Sciatic nerve (tissue), 2 donors: Measurements from ENCODE around the gene CARD6. TPM values are rescaled to one million over a fixed set of nuclear protein-coding genes. Genes with fewer than 3 reads are reported as not detected.
A peak's percentile ranks its signal among the peaks of the same experiment; 100 is the strongest.

Experiments used
- ATAC-seq: fragments of 200-7000 bp; cut with Tn5 transposase; one replicate; pipeline ENCODE4 v1.9.1; 2020; ENCODE audit warnings: mild to moderate bottlenecking, moderate library complexity
- DNase-seq: peaks from one replicate; pipeline ENCODE4 v3.0.0-alpha.2; 2020; ENCODE audit warnings: low spot score
- intact Hi-C: fragments of 100-400 bp; cut with DNase I; formaldehyde crosslinking; loops from one replicate; pipeline ENCODE4 v1.14.2; 2022
- total RNA-seq: library from RNA; stranded (reverse); fragmentation: NEBNext Ultra II Directional; extraction: Animal tissue kit (Norgen Biotek cat#: 25700); gene quantifications from one replicate; pipeline ENCODE4 v1.2.1, GENCODE V29; 2021
- donor health status: DM: no; HTN: no; CAD: no.
- donor health status: DM: no; HTN: no; CAD: no.

Gene CARD6
- total RNA-seq, 1 donor from 2014 or later: 10.9 TPM

GRCh38 chr5:40826489-40827187 is 14.5 kb upstream of the CARD6 start:
- DNase-seq: no peak
- intact Hi-C loops: no loop called here
- ATAC-seq: no peak

GRCh38 chr5:40827188-40827977 is 13.8 kb upstream of the CARD6 start:
- intact Hi-C loops: no loop called here
- DNase-seq (no peak), ATAC-seq (no peak)

GRCh38 chr5:40828021-40828631 is 13.0 kb upstream of the CARD6 start:
- DNase-seq (no peak), ATAC-seq (no peak)
- intact Hi-C loops: no loop called here

- DNase-seq (no peak), ATAC-seq (no peak)
- intact Hi-C loops: no loop called here
Observed at GRCh38 chr5:40828690-40829661, 12.2 kb upstream of the CARD6 start.

- no peak for DNase-seq
- ATAC-seq: no peak
- intact Hi-C loops: no loop called here
Observed at GRCh38 chr5:40829748-40830533, 11.2 kb upstream of the CARD6 start.

GRCh38 chr5:40831346-40832210 is 9.6 kb upstream of the CARD6 start:
- ATAC-seq (no peak), DNase-seq (no peak)
- intact Hi-C loops: no loop called here

- no peak for DNase-seq
- no peak for ATAC-seq
- intact Hi-C loops: no loop called here
Observed at GRCh38 chr5:40832345-40832744, 8.8 kb upstream of the CARD6 start.

- DNase-seq: no peak
- intact Hi-C loops: no loop called here
Observed at GRCh38 chr5:40833712-40834229, 7.4 kb upstream of the CARD6 start.

GRCh38 chr5:40834391-40834848 is 6.7 kb upstream of the CARD6 start:
- DNase-seq (no peak), ATAC-seq (no peak)
- intact Hi-C loops: no loop called here

More at GRCh38 chr5:40833712-40834229, 7.4 kb upstream of the CARD6 start:
- no peak for ATAC-seq

GRCh38 chr5:40834849-40835787 is 6.0 kb upstream of the CARD6 start, which contains the start of gene RPL37:
Gene RPL37 (minus strand): TSS chr5:40835222. CDS start chr5:40835185, 37 bp downstream.
- intact Hi-C loops: no loop called here
- peak; percentile 100 for ATAC-seq
- peak; percentile 97 for DNase-seq

GRCh38 chr5:40838086-40838485 is 3.1 kb upstream of the CARD6 start:
- DNase-seq (no peak), ATAC-seq (no peak)
- intact Hi-C loops: no loop called here

GRCh38 chr5:40842351-40842750 is 1.2 kb downstream of the CARD6 start:
- intact Hi-C loops: no loop called here
- no peak for DNase-seq
- no peak for ATAC-seq

GRCh38 chr5:40844565-40844964 is 3.4 kb downstream of the CARD6 start:
- DNase-seq: no peak
- intact Hi-C loops: no loop called here
- no peak for ATAC-seq

- no peak for DNase-seq
- no peak for ATAC-seq
- intact Hi-C loops: no loop called here
Observed at GRCh38 chr5:40846371-40846770, 5.2 kb downstream of the CARD6 start.

GRCh38 chr5:40847525-40847924 is 6.4 kb downstream of the CARD6 start:
- ATAC-seq (no peak), DNase-seq (no peak)
- intact Hi-C loops: no loop called here

GRCh38 chr5:40853632-40854192 is 12.5 kb downstream of the CARD6 start:
- no peak for ATAC-seq
- intact Hi-C loops: no loop called here
- DNase-seq: no peak
